Epithelial cell of esophagus (primary cell): ENCODE data around the gene MARCHF4.

Experiments used
- DNase-seq: peaks from one replicate; pipeline ENCODE4 v3.0.0; 2010; ENCODE audit warnings: low read depth
- H3K4me3 ChIP-seq: 2 replicates; pipeline ENCODE4 v1.5.1; 2011; ENCODE audit warnings: mild to moderate bottlenecking, low read length, control low read depth
- TF ChIP-seq, protein P1 (sequence below): IDR thresholded peaks from 2 replicates; pipeline ENCODE4 v1.5.1; 2011; ENCODE audit warnings: low read depth, mild to moderate bottlenecking, low read length, control low read depth, inconsistent platforms; ENCODE audit not compliant: insufficient read depth; ENCODE audit errors: missing control alignments

The MARCHF4 gene

DNA sequence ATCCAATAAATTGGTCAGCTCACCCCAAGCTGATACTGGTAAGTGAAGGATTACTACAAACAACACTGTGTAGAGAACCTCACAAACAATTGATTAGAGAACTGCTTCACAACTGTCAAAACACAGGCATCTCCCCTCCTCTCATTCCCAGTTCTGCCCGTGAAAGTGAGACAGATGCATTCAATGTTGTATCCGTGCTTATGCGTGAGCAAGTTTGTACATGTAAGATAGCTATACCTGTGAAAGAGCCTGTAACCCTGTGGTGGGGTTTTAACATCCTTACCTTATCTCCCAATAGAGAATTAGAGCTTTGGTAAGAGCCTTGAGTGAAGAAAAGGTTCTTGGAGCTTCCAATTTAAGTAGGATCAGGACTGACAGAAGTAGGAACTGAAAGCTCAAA, 9.1 kb downstream of the MARCHF4 start:
- peak; percentile 66 for DNase-seq
- TF ChIP-seq, protein P1, sequence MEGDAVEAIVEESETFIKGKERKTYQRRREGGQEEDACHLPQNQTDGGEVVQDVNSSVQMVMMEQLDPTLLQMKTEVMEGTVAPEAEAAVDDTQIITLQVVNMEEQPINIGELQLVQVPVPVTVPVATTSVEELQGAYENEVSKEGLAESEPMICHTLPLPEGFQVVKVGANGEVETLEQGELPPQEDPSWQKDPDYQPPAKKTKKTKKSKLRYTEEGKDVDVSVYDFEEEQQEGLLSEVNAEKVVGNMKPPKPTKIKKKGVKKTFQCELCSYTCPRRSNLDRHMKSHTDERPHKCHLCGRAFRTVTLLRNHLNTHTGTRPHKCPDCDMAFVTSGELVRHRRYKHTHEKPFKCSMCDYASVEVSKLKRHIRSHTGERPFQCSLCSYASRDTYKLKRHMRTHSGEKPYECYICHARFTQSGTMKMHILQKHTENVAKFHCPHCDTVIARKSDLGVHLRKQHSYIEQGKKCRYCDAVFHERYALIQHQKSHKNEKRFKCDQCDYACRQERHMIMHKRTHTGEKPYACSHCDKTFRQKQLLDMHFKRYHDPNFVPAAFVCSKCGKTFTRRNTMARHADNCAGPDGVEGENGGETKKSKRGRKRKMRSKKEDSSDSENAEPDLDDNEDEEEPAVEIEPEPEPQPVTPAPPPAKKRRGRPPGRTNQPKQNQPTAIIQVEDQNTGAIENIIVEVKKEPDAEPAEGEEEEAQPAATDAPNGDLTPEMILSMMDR: no peak
- no peak overlapping the region for H3K4me3 ChIP-seq

- peak; percentile 98 for DNase-seq
- H3K4me3 ChIP-seq: no peak overlapping the region
- TF ChIP-seq, protein P1: no peak
Observed at GRCh38 chr2:216362730-216363129, 9.6 kb downstream of the MARCHF4 start.

GRCh38 chr2:216355711-216356110, 16.6 kb downstream of the MARCHF4 start:
- H3K4me3 ChIP-seq: no peak overlapping the region
- DNase-seq: no peak
- TF ChIP-seq, protein P1: no peak

DNA sequence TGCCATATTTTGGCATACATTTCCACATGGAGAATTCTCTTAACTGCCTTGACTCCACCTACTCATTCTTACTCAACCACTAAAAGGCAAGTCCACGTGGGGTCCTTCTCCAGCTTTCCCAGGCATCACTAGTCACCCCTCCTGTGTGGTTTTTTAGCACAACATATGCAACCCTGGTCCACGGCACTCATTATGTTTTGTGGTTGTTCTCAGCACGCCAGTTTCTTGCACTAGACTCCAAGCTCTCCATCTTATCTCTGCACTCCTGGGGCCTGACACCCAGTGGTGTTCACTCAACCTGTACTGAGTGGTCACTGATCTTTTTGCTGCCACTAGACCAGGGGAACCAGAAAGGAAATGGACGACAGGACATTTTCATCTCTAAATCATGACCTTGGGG, 18.0 kb downstream of the MARCHF4 start:
- TF ChIP-seq, protein P1: no peak
- no peak overlapping the region for H3K4me3 ChIP-seq
- no peak for DNase-seq

DNA sequence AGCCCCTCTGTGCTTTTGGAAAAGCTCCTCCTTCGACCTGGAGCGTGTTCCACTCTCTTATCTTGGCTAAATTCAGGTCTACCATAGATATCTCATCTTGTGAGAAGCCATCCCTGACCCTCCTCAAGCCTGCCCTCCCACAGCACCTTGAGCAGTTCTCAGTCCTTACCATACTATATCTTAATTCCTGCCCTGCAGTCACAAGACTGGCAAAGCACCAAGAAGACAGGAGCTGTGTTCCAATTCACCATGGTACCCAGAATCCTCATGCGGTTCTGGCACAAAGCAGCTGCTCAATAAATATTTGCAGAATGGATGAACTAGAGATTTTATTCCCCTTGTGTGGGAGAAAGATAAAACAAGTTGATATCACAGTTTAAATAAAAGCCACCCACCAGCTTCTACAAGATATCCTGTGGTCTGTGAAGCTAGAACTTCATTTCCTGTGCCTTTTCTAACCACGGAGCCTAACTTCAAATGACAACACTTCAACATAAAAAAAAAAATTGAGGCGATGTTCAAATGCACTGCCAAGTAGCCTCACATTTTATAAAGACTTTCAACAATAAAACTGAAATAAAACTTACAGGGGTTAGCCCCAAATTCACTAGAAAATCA, 19.5 kb downstream of the MARCHF4 start:
- H3K4me3 ChIP-seq: no peak overlapping the region
- TF ChIP-seq, protein P1: no peak
- no peak for DNase-seq

DNA sequence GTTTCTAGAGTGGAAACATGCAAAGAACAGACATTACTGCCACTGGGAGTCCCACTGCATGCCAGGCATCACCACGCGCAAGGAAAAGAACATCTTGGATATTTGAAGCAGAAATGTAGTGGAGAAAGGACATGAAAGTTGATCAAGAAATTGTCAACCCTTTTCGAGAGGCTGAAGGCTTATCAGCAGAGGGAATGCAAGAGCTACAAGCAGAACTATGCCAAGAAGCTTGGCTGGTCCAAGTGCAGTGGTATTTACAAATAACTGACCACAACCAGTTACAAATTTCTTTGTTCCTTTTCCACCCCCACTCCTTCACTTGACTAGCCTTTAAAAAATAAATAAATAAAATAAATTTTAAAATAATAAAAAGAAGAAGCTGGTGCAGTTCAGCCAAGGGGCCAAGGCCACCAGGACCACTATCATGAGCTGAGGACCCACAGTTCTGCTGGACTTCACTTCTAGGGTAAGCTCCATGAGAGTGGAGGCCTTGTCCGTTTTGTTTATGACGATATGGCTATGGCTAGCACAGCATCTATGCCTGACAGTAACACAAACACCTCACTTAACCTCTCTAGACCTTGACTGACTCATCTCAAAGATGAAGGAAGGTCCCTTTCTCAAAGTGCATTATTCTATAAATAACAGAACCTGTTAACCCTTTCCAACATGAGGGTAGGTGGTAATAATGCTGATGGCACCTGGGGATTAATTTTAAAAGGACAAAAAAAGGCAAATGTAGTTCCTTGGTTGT, 20.9 kb downstream of the MARCHF4 start:
- DNase-seq: no peak

More for the DNA sequence above, 20.9 kb downstream of the MARCHF4 start:
- no peak overlapping the region for H3K4me3 ChIP-seq
- TF ChIP-seq, protein P1: no peak
